H9 (cell line): ENCODE measurements around the gene ENC1. TPM values are rescaled to one million over a fixed set of nuclear protein-coding genes. Genes with fewer than 3 reads are reported as not detected.

Experiments
- DNase-seq: peaks from one replicate; pipeline ENCODE4 v3.0.0-alpha.2; 2017
- H2AFZ ChIP-seq: one replicate; pipeline ENCODE4 v1.6.1; 2013; ENCODE audit warnings: mild to moderate bottlenecking, low read length, control low read depth, moderate library complexity
- H2AK5ac ChIP-seq: 2 replicates; pipeline ENCODE4 v1.6.1; 2013; ENCODE audit warnings: low read length, control low read depth, mixed read lengths; ENCODE audit not compliant: insufficient read length
- H2BK120ac ChIP-seq: one replicate; pipeline ENCODE4 v1.6.1; 2013; ENCODE audit warnings: low read depth, mild to moderate bottlenecking, low read length, control low read depth, inconsistent platforms; ENCODE audit not compliant: poor library complexity, severe bottlenecking
- H2BK12ac ChIP-seq: 2 replicates; pipeline ENCODE4 v1.6.1; 2013; ENCODE audit warnings: low read length, control low read depth, mixed read lengths, low read depth; ENCODE audit not compliant: insufficient read length
- H2BK15ac ChIP-seq: 2 replicates; pipeline ENCODE4 v1.6.1; 2013; ENCODE audit warnings: low read depth, low read length, control low read depth
- H2BK20ac ChIP-seq: one replicate; pipeline ENCODE4 v1.6.1; 2013; ENCODE audit warnings: low read depth, mild to moderate bottlenecking, low read length, control low read depth, inconsistent platforms; ENCODE audit not compliant: poor library complexity, severe bottlenecking
- H2BK5ac ChIP-seq: 2 replicates; pipeline ENCODE4 v1.6.1; 2013; ENCODE audit warnings: low read length, control low read depth, mixed read lengths; ENCODE audit not compliant: insufficient read length
- H3K14ac ChIP-seq: 2 replicates; pipeline ENCODE4 v1.6.1; 2013; ENCODE audit warnings: low read length, control low read depth; ENCODE audit not compliant: insufficient read depth
- H3K18ac ChIP-seq: 2 replicates; pipeline ENCODE4 v1.6.1; 2013; ENCODE audit warnings: low read depth, mild to moderate bottlenecking, mixed read lengths, low read length, control low read depth; ENCODE audit not compliant: insufficient read length
- H3K23ac ChIP-seq: 2 replicates; pipeline ENCODE4 v1.6.1; 2013; ENCODE audit warnings: low read length, control low read depth, mixed read lengths, low read depth; ENCODE audit not compliant: insufficient read length
- H3K23me2 ChIP-seq: 2 replicates; pipeline ENCODE4 v1.6.1; 2013; ENCODE audit warnings: low read depth, mild to moderate bottlenecking, mixed read lengths, low read length, control low read depth; ENCODE audit not compliant: insufficient read length, poor library complexity, severe bottlenecking
- H3K27ac ChIP-seq: 2 replicates; pipeline ENCODE4 v1.5.1; 2013; ENCODE audit warnings: low read length, control low read depth, mixed read lengths, low read depth; ENCODE audit not compliant: insufficient read length
- H3K27me3 ChIP-seq: 2 replicates; pipeline ENCODE4 v1.6.1; 2013; ENCODE audit warnings: low read length, control low read depth, inconsistent platforms; ENCODE audit not compliant: insufficient read depth
- H3K4ac ChIP-seq: 2 replicates; pipeline ENCODE4 v1.6.1; 2013; ENCODE audit warnings: low read depth, mild to moderate bottlenecking, control low read depth, inconsistent platforms, low read length, moderate library complexity
- H3K4me1 ChIP-seq: 2 replicates; pipeline ENCODE4 v1.6.1; 2013; ENCODE audit warnings: low read length, control low read depth, inconsistent platforms; ENCODE audit not compliant: insufficient read depth
- H3K4me2 ChIP-seq: 2 replicates; pipeline ENCODE4 v1.6.1; 2013; ENCODE audit warnings: low read length, control low read depth, mixed read lengths; ENCODE audit not compliant: insufficient read length, insufficient read depth
- H3K56ac ChIP-seq: 2 replicates; pipeline ENCODE4 v1.6.1; 2013; ENCODE audit warnings: low read depth, mild to moderate bottlenecking, mixed read lengths, low read length, control low read depth; ENCODE audit not compliant: insufficient read length
- H3K79me1 ChIP-seq: 2 replicates; pipeline ENCODE4 v1.6.1; 2013; ENCODE audit warnings: low read depth, mild to moderate bottlenecking, moderate library complexity, low read length, control low read depth, inconsistent platforms; ENCODE audit not compliant: insufficient read depth, poor library complexity, severe bottlenecking
- H3K79me2 ChIP-seq: 2 replicates; pipeline ENCODE4 v1.6.1; 2013; ENCODE audit warnings: low read length, control low read depth, inconsistent platforms; ENCODE audit not compliant: insufficient read depth
- H3K9ac ChIP-seq: 2 replicates; pipeline ENCODE4 v1.6.1; 2013; ENCODE audit warnings: low read length, control low read depth, mixed read lengths; ENCODE audit not compliant: insufficient read length; ENCODE audit errors: extremely low read depth
- H3K9me3 ChIP-seq: one replicate; pipeline ENCODE4 v1.6.1; 2013; ENCODE audit warnings: low read depth, low read length, inconsistent platforms; ENCODE audit not compliant: control insufficient read depth
- H3T11ph ChIP-seq: one replicate; pipeline ENCODE4 v1.6.1; 2013; ENCODE audit warnings: mild to moderate bottlenecking, low read length, control low read depth, inconsistent platforms
- H4K20me1 ChIP-seq: one replicate; pipeline ENCODE4 v1.6.1; 2013; ENCODE audit not compliant: control insufficient read depth, insufficient read length, insufficient read depth
- H4K5ac ChIP-seq: 2 replicates; pipeline ENCODE4 v1.6.1; 2013; ENCODE audit warnings: low read depth, mild to moderate bottlenecking, mixed read lengths, low read length, control low read depth; ENCODE audit not compliant: insufficient read length
- H4K8ac ChIP-seq: replicated peaks from 2 replicates; pipeline ENCODE4 v1.6.1; 2013; ENCODE audit warnings: low read length, control low read depth, mixed read lengths, low read depth; ENCODE audit not compliant: insufficient read length
- H4K91ac ChIP-seq: 2 replicates; pipeline ENCODE4 v1.6.1; 2013; ENCODE audit warnings: low read depth, mild to moderate bottlenecking, moderate library complexity, mixed read lengths, low read length, control low read depth; ENCODE audit not compliant: insufficient read length
- H3K27ac Mint-ChIP-seq, 3 experiments: 2 replicates in 2 of 3; 3 replicates in 1 of 3; pipeline ENCODE4 v1.8.0; 2020 to 2021; ENCODE audit warnings: mixed read lengths in 3 of 3, mild to moderate bottlenecking in 1 of 3, moderate library complexity in 1 of 3
- H3K27me3 Mint-ChIP-seq: 2 replicates; pipeline ENCODE4 v1.8.0; 2021; ENCODE audit warnings: low read depth, mild to moderate bottlenecking, moderate library complexity, mixed read lengths
- H3K36me3 Mint-ChIP-seq, 3 experiments: 2 replicates in 2 of 3; 3 replicates in 1 of 3; pipeline ENCODE4 v1.8.0; 2020 to 2021; ENCODE audit warnings: low read depth in 3 of 3, mixed read lengths in 3 of 3; ENCODE audit not compliant: insufficient read depth in 1 of 3
- H3K4me1 Mint-ChIP-seq, 2 experiments: 2 replicates each; pipeline ENCODE4 v1.8.0; 2020; ENCODE audit warnings: mixed read lengths in 2 of 2
- H3K4me3 Mint-ChIP-seq, 2 experiments: 2 replicates in 1 of 2; 3 replicates in 1 of 2; pipeline ENCODE4 v1.8.0; 2020 to 2021; ENCODE audit warnings: mild to moderate bottlenecking in 2 of 2, mixed read lengths in 2 of 2, moderate library complexity in 1 of 2
- H3K9me3 Mint-ChIP-seq, 2 experiments: 2 replicates in 1 of 2; 3 replicates in 1 of 2; pipeline ENCODE4 v1.8.0; 2020; ENCODE audit warnings: mild to moderate bottlenecking in 2 of 2, mixed read lengths in 2 of 2, moderate library complexity in 1 of 2
- CTCF ChIP-seq: fragments of 200-600 bp; sonication (generic); conservative IDR thresholded peaks from 3 replicates; pipeline ENCODE4 v1.8.0; 2021; ENCODE audit warnings: antibody characterized with exemption, mild to moderate bottlenecking
- WGBS: extraction: QIAGEN DNeasy Blood & Tissue Kit; methylation state at CpG from one replicate; pipeline ENCODE4 v1.1.7; 2013; ENCODE audit warnings: missing lambda C conversion rate, low lambda C conversion rate, mixed read lengths; ENCODE audit not compliant: insufficient read length; ENCODE audit errors: extremely low coverage; 5-methylcytosine and 5-hydroxymethylcytosine counted together
- total RNA-seq: library from RNA; stranded (reverse); gene quantifications from 2 replicates; pipeline ENCODE4 v1.2.1, GENCODE V29; 2021

ENC1 gene
- total RNA-seq, 1 experiment from 2014 or later, result 14.4 TPM

- no peak overlapping the region for H3K56ac ChIP-seq
- no peak overlapping the region for H2BK5ac ChIP-seq
- no peak overlapping the region for H3K4ac ChIP-seq
- H3K14ac ChIP-seq, result no peak overlapping the region
- H3K27ac Mint-ChIP-seq, result no peak overlapping the region
- TF ChIP-seq CTCF, result no peak
- H3K79me1 ChIP-seq, result no peaks in the 10 kb centered on the region
- H4K8ac ChIP-seq, result no peak overlapping the region
- no peaks in the 10 kb centered on the region for H3K9me3 Mint-ChIP-seq
- H2BK12ac ChIP-seq, result no peak overlapping the region
- H2AK5ac ChIP-seq, result no peak overlapping the region
- H3K4me3 Mint-ChIP-seq, result peak overlapping the region; percentile 86 to 98
- H3K36me3 Mint-ChIP-seq, result peaks cover 18 to 29% (median 22%) of the 10 kb centered on the region in 3 experiments
- no peak overlapping the region for H2BK15ac ChIP-seq
- peaks cover 5% of the 10 kb centered on the region; the same call in 1 of the 2 replicates for H3K79me2 ChIP-seq
- no peak overlapping the region for H3K27ac ChIP-seq
- H4K5ac ChIP-seq, result no peak overlapping the region
- no peak overlapping the region for H3K9ac ChIP-seq
- peaks cover 21 to 28% of the 10 kb centered on the region in 2 experiments for H3K4me1 Mint-ChIP-seq
- peak overlapping the region; percentile 96 for H3K4me2 ChIP-seq
- peaks cover 50% of the 10 kb centered on the region for H3K27me3 Mint-ChIP-seq
- H3K9me3 ChIP-seq, result no peaks in the 10 kb centered on the region
- WGBS, result no CpG with 5 or more reads among the region's 1 CpG
- H3K23ac ChIP-seq, result no peak overlapping the region
- no peak overlapping the region for H3K18ac ChIP-seq
- H3K27me3 ChIP-seq, result peaks cover 3% of the 10 kb centered on the region; the same call in 1 of the 2 replicates
- no peaks in the 10 kb centered on the region for H4K20me1 ChIP-seq
- no peak overlapping the region for H4K91ac ChIP-seq
- H2BK20ac ChIP-seq, result no peak overlapping the region
- DNase-seq, result no peak
- no peak overlapping the region for H2BK120ac ChIP-seq
- no peak overlapping the region for H3T11ph ChIP-seq
- H2AFZ ChIP-seq, result no peak overlapping the region
- H3K4me1 ChIP-seq, result peaks cover 4% of the 10 kb centered on the region; the same call in 1 of the 2 replicates
- peaks cover 27% of the 10 kb centered on the region for H3K23me2 ChIP-seq
Measured at GRCh38 chr5:74638544-74638969, 2.0 kb downstream of the ENC1 start.
